HPDE6-E6E7 (cell line): Measurements from ENCODE around the gene FERMT3.

Experiments used
- DNase-seq: peaks from one replicate; pipeline ENCODE4 v3.0.0; 2011; ENCODE audit warnings: missing footprints; ENCODE audit errors: extremely low spot score

FERMT3 gene

DNA sequence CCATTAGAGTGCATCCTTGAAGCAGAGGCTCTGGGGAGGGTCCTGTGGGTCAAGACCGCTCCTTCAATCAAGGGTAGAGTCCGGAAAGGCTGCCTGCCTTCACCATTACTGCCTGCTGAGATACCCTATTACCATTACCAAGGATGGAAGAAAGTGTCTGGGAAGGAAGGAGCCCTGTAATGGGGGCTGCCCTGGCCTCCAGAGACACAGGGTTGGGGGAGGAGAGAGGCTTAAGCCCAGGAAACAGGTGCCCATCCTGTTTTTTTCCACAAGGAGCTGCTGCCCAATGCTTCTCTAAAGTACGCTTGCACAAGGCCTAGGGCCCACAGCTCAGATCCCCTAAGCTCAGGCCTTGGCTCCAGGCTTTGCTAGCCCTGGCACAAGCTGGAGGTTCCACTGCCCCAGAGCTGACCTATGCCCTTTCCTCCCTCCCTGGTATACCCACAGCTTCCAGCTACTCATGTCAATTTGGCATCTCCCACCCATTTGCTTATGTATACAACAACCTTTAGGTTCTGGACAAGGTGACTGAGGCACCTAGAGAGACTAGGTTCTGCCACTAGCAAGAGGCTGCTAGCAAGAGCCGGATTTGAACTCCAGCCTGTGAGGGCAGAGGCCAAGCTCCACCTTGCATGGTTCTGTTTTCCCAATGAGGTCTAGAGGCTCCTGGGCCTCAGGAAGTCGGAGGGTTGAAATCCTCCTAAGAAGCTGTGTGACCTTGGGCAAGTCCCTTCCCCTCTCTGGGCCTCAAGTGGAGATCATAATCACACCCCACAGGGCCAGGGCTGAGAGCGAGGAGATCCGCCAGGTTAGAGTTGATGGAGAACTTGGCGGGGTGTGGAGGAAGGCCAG, 43.3 kb downstream of the FERMT3 start:
- no peak for DNase-seq

DNA sequence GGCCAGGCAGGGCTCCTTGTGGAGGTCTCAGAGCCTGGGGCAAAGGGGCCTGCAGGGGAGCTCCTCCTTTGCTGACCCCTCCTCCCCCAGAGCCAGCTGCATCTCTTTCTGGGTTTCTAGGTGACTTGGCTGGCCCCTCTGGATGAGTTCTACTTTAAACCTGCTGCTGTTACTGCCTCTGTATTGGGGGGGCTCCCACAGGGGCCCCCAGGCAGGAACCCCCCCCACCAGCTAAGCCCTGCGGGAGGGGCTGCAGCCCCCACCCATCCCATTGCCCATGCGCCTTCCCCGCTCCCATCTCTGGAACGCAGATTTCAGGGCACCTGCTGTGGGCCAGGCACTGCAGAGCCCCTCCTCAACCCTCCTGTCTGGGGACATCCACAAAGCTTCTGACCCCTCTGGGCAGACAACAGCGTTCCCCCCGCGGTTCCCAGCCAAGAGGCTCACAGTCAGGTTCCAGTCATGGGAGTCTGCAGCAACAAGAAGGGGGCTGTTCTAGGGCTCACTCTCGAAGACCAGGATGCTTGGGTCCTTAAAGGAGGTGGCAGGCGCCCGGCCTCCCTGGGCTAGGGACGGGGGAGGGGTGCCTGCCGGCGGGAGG, 44.0 kb downstream of the FERMT3 start:
- DNase-seq: no peak

DNA sequence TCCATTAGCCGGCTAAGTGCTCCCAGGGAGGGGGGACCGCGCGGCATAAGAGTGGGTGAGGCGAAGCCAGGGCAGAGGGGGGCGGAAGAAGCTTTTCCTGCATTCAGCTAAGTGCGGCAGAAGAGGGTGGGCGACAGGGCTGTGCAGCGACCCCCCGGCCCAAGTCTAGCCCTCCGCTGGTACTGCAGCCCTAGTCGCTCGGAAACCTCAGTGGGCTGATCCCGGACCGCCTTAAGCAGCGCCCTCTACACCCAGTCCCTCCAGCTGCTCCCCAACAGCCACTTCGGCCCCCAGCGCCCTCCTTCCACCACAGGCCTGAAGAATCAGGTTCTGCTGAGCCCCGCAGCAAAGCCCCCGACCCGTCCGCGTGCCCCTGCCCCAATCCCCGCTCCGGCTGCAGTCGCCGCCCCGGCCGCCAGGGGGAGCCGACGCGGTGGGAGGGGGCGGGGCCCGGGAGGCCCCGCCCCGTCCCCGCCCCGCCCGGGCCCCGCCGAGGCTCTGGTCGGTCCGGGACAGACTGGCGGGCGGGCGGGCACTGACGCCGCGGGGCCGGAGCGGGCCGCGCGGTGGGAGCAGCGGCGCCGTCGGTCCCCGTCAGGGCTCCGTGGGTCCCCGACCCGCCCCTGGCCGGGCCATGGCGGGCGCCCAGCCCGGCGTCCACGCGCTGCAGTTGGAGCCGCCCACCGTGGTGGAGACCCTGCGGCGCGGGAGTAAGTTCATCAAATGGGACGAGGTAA, 44.7 kb downstream of the FERMT3 start, which contains the start of gene PLCB3:
PLCB3 (plus strand) TSS at position 515 of the 737 bp plus-strand sequence; CDS start at position 635, 120 bp downstream.
- no peak for DNase-seq

DNA sequence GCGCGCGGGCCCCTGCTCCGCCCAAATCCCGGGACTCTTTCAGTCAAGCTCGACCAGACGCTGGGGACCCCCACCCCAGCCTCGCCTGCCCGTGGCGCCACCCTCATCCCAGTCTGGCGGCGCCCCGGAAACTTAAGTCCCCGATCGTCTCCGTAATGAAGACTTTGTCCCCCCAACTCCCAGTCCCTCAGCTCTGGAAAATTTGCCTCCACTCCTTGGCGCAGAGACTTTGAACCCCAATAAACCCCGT, 45.2 kb downstream of the FERMT3 start:
- no peak for DNase-seq

DNA sequence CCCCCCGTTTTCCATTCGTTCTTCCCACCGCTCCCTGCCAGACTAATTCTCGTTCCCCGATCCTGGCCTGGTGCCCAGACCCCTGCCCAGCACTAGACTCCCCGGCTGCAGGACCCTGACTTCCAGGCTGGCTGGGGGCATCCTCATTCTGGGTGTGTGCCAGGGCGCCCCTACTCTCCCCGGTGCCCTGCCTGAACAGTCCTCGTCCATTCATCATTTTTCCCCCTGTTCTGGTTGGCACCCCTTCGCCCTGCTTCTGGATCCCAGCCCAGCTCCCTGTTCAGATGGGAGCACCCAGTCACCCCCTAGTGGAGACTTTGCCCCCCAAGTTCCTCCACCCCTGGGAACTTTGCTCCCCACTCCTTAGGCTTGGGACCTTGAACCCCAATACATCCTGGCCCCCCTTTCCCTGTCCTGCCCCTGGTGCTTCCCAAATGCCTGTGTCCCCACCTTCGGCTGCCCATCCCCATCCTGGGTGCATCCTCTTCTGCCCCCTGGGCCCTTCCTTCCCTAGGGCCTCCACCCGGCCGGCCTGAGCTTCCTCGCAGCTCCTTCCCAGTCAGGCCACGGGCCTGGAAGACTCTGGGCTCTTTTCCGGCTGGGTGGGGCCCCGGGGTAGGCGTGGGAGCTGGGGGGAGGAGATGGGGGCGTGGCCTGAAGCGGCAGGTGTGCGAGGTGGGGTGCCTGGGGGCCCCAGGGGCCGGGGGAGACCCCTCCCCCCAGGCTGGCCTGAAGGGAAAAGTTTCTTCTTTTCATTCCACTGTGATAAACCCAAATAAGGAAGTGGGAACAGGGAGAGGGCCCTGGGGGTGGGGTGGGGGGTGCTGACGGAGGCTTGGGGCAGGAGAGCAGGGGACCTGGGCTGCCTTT, 45.7 kb downstream of the FERMT3 start:
- DNase-seq: no peak

DNA sequence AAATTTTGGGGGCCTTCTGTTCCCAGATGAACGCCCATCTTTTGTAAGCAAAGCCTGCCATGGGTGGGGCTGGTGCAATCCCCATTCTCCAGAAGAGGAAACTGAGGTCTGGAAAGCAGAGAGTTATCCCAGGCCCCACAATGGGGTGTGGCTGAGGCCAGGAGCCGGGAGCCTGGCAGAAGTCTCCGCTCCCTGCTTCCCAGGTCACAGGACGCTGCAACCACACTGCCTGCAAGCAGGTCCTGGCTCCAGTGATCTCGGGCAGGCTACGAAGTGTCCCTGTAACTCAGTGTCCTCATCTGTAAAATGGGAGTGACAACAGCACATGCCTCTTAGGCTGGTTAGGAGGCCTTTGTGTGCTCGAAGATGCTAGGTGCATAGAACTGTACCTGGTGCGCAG, 46.5 kb downstream of the FERMT3 start:
- DNase-seq: no peak

DNA sequence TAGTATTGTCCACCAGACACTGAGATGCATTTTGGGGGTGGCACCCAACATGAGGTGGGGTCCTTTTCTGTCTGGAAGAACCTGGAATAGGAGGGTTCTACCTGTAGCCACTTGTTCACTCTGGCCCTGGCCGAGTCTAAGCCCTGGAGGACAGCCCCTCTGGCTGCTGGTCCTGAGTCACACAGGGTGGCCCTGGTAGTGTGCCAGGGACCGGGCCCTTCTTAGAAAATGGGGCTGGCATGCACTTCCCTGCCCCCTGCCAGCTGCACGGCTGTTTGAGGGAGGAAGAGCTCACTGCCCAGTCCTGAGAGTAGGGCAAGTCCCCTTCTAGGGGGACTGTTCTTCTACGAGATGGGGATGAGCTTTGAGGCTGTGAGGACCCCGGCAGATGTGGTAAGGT, 47.0 kb downstream of the FERMT3 start:
- DNase-seq: no peak

DNA sequence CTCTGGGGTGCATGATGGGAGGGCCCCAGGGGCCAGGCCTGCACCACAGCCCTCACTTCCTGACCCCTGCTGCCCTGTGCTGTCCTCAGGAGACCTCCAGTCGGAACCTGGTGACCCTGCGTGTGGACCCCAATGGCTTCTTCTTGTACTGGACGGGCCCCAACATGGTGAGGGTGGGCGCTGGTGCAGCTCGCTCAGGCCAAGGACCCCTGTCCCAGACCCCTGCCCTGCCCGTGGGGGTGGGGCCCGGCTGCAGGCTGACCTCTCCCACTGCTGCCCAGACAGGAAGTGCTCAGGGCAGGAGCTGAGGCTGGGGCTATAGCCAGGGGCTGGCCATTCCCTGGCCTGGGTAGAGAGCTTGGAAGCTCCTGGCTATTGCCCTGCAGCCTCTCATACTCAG, 47.8 kb downstream of the FERMT3 start:
- DNase-seq: no peak

DNA sequence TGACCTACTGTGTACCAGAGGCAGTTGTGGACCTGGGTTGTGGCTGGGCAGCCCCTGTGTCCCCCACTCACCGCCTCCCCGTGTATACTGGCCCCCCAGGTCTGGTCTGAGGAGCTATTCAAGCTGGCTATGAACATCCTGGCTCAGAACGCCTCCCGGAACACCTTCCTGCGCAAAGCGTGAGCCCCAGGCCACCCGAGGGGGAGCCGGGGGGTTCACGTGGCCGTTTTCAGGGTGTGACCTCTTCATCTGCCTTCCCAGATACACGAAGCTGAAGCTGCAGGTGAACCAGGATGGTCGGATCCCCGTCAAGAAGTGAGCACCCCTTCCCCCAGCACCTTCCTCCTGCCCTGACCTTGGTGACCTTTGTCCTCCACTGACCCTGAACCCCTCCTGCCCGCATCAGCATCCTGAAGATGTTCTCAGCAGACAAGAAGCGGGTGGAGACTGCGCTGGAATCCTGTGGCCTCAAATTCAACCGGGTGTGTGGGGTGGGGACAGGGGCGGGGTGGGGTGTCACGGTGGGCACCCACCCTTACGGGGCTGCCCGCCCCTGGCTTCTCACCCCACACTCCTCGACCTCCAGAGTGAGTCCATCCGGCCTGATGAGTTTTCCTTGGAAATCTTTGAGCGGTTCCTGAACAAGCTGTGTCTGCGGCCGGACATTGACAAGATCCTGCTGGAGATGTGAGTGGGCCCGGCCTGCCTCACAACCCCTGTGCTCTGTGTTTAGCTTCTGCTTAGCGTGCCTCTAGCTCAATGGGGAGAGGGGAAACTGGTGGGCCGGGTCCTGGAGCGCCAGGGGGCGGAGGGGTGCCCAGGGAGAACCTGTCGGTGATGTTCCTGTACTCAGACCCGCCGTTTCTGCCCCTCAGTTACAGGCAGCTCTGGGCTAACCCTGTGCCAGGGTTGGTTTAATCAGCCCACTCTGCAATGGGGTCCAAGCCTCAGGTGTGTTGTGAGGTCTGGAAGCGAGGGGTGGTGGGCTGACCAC, 48.9 kb downstream of the FERMT3 start:
- DNase-seq: no peak

DNA sequence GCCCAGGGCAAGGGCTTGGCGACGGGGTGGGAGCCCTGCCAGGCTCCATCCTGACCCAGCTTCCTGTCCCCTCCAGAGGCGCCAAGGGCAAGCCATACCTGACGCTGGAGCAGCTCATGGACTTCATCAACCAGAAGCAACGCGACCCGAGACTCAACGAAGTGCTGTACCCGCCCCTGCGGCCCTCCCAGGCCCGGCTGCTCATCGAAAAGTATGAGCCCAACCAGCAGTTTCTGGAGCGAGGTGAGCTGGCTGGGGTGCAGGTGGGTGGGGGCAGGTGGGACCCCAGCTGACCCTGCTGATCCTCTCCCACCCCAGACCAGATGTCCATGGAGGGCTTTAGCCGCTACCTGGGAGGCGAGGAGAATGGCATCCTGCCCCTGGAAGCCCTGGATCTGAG, 49.8 kb downstream of the FERMT3 start:
- no peak for DNase-seq

DNA sequence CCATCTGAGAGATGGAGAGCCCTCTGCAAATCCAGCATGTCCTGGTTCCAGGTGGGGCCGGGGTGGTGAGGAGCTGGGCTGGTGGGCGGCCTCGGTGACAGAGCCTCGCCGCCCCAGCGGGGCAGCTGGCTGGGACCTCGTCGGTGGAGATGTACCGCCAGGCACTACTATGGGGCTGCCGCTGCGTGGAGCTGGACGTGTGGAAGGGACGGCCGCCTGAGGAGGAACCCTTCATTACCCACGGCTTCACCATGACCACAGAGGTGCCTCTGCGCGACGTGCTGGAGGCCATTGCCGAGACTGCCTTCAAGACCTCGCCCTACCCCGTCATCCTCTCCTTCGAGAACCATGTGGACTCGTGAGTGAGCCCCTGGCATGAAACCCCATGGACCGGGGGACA, 51.8 kb downstream of the FERMT3 start:
- no peak for DNase-seq

DNA sequence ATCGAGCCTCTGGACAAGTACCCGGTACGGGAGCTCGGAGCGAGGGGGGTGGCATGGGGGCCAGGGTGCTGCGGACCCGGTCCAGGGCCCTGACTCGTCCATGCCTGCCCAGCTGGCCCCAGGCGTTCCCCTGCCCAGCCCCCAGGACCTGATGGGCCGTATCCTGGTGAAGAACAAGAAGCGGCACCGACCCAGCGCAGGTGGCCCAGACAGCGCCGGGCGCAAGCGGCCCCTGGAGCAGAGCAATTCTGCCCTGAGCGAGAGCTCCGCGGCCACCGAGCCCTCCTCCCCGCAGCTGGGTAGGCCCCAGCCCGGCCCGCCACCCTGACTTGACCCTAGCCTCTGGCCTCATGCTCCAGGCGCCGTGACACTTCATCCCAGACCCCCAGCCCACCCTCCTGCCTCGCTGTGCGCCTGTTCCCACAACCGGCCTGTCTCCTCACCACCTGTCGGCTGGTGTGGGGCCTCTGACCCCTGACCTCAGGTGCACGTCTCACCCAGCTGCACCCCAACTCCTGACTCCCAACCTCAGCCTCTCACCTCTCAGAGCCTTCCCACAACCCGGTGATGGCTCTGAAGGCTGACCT, 52.5 kb downstream of the FERMT3 start:
- DNase-seq: no peak

DNA sequence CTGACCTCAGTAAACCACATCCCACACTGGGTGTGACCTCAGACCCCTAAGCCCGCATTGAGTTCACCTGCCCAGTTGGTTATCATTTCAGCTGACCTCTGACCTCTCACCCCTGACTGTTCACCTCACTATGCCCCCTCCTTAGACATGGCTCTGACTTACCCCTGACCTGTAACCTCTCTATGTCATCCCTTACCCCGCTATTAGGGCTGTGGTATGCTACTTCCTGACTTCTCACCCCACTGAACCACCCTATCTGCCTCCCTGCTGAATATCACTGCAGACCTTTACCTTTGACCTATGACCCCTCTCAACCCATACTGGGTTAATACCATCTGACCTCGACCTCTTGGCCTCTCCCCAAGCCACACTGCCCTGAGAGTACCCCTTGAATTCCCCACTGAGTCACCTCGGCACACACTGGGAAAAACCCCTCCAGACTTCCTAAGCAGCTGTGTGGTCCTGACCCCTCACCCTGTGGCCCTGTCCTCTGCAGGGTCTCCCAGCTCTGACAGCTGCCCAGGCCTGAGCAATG, 53.1 kb downstream of the FERMT3 start:
- no peak for DNase-seq

DNA sequence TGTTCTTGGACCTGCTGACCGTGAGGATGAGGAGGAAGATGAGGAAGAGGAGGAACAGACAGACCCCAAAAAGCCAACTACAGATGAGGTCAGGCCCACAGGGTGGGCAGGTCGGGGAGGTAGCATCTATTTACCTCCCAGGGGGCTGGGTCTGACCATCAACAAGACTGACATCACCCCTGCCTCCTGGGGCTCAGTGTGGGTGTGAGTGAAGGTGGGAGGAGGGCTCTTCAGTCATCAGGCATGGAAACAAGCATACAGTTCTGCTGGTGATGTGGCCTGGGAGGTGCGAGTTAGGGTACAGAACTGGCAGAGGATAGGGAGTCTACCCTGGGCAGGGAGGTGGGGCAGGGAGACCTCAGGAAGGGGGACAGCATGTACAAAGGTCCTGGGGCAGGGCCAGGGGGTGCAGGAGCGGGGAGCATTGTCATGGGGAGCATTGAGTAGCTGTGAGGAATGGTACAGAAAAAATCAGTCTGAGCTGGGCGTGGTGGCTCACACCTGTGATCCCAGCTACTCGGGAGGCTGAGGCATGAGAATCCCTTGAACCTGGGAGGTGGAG, 53.7 kb downstream of the FERMT3 start:
- DNase-seq: no peak

DNA sequence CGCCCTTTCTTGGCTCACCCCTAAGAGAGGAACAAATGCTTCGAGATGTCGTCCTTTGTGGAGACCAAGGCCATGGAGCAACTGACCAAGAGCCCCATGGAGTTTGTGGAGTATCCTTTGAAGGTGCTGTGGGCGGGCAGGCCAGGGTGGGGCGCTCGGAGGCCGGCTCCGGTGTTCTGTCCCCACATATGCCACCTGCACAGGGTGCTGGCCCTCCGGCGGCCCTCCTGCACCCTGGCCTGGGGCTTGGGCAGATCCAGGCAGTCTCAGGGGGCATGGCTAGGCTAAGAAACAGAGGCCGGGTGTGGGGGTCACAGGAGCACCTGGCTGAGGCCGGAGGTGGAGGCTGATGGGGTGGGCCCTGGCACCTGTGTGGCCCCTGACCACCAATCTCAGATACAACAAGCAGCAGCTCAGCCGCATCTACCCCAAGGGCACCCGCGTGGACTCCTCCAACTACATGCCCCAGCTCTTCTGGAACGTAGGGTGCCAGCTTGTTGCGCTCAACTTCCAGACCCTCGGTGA, 55.1 kb downstream of the FERMT3 start:
- no peak for DNase-seq

DNA sequence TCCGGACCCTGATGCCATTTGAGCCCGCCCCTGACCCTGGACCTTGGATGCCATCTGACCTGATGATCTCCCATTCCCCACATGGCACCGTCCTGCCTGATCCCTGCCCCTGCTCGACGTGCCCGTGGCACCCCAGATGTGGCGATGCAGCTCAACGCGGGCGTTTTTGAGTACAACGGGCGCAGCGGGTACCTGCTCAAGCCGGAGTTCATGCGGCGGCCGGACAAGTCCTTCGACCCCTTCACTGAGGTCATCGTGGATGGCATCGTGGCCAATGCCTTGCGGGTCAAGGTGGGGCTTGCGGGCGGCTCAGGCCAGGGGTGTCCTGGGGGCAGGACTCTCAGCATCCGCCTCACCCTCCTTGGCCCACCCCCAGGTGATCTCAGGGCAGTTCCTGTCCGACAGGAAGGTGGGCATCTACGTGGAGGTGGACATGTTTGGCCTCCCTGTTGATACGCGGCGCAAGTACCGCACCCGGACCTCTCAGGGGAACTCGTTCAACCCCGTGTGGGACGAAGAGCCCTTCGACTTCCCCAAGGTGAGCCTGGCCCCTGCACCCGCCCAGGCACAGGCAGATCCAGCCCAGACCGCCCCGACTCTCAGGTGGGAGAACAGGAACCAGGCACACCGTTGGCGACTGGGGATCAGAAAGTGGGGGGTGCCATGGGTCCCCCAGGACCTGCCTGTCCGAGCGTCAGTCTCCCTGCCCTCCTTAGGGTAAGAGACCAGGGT, 55.9 kb downstream of the FERMT3 start:
- no peak for DNase-seq

DNA sequence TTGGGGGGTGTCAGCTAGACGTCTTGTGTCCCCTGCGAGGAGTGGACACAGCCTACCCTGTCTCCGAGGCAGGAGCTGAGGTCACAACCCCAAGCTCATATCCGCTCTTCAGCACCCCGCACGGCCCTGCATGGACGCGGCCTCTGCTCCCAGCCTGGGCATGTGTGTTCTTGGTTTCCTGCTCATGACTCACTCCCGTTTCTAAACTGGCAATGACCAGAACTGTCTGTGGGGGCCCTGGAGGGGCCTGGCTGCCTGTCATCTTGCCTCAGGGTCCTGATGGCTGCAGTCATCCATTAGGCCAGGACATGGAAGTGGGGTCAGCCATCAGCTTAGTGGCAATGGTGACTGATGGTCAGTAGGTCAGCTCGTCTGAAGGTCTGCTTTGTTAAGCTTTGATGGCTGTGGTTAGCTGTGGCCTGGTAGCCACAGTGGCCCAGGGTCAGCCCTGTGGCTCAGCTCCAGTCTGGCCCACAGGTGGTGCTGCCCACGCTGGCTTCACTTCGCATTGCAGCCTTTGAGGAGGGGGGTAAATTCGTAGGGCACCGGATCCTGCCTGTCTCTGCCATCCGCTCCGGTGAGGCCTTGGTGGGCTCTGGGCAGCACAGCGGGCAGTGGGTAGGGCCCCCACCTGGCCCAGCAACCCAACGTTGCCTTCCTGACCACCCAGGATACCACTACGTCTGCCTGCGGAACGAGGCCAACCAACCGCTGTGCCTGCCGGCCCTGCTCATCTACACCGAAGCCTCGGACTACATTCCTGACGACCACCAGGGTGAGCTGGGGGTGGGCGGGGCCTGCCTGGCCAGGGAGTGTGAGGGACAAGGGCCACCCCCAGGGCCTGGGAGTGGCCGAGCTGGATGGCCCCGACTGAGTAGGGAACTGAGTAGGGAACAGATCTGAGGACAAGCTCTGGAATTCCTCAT, 56.8 kb downstream of the FERMT3 start:
- DNase-seq: no peak

DNA sequence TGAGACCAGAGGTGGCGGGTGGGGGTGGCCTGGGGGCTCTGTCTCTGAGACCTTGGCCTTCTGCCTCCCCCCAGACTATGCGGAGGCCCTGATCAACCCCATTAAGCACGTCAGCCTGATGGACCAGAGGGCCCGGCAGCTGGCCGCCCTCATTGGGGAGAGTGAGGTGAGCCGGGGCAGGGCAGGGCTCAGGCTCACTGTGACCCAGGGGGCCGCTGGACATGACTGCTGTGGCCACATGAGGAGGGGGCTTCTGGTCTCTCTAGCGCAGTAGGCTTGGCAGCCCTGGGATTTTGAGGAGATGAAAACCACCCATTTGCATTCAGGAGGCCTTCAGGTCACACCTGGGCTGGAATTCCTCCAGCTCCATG, 57.4 kb downstream of the FERMT3 start:
- DNase-seq: no peak
